Thoracic aorta (tissue), 2 donors: Measurements from ENCODE around the gene JUNB. TPM values are rescaled to one million over a fixed set of nuclear protein-coding genes. Genes with fewer than 3 reads are reported as not detected.

Experiments
- ATAC-seq: fragments of 150-250 bp; one replicate; pipeline ENCODE4 v1.8.0; 2017; ENCODE audit warnings: low read depth; ENCODE audit not compliant: insufficient number of reproducible peaks, low FRiP score
- DNase-seq: peaks from one replicate; pipeline ENCODE4 v3.0.0-alpha.2; 2020; ENCODE audit warnings: low spot score
- H3K27ac ChIP-seq, 2 donors: fragments of 200-600 bp; sonication (generic); 1 replicate in 1 of 2; 2 replicates in 1 of 2; pipeline ENCODE4 v1.5.1; 2016; ENCODE audit warnings: mild to moderate bottlenecking in 2 of 2, moderate library complexity in 2 of 2
- H3K27me3 ChIP-seq: fragments of 200-600 bp; sonication (generic); replicated peaks from 2 replicates; pipeline ENCODE4 v1.6.0; 2016; ENCODE audit warnings: mild to moderate bottlenecking; ENCODE audit not compliant: insufficient read depth
- H3K36me3 ChIP-seq: fragments of 200-600 bp; sonication (generic); one replicate; pipeline ENCODE4 v1.5.1; 2016
- H3K4me1 ChIP-seq, 2 donors: fragments of 200-600 bp; sonication (generic); 1 replicate in 1 of 2; 2 replicates in 1 of 2; pipeline versions ENCODE4 v1.5.1 to v1.6.0; 2016; ENCODE audit warnings: low read depth in 2 of 2, mild to moderate bottlenecking in 1 of 2; ENCODE audit not compliant: control insufficient read depth in 1 of 2
- H3K4me3 ChIP-seq: fragments of 200-600 bp; sonication (generic); 2 replicates; pipeline ENCODE4 v1.5.1; 2016; ENCODE audit warnings: mild to moderate bottlenecking
- H3K9me3 ChIP-seq: fragments of 200-600 bp; sonication (generic); 2 replicates; pipeline ENCODE4 v1.5.1; 2016
- total RNA-seq, 2 donors: library from RNA; depleted of rRNA; stranded (reverse); fragments of >200 nt; gene quantifications; one replicate each; pipeline versions ENCODE4 v1.1.0 to v1.2.3, GENCODE V29; 2016
- TF ChIP-seq, protein P1 (sequence below): fragments of 200-600 bp; sonication (generic); IDR thresholded peaks from one replicate; pipeline ENCODE4 v1.5.1; 2019; ENCODE audit warnings: antibody characterized with exemption

The JUNB gene
- total RNA-seq, 2 donors from 2014 or later = 698 to 2,087 TPM

DNA sequence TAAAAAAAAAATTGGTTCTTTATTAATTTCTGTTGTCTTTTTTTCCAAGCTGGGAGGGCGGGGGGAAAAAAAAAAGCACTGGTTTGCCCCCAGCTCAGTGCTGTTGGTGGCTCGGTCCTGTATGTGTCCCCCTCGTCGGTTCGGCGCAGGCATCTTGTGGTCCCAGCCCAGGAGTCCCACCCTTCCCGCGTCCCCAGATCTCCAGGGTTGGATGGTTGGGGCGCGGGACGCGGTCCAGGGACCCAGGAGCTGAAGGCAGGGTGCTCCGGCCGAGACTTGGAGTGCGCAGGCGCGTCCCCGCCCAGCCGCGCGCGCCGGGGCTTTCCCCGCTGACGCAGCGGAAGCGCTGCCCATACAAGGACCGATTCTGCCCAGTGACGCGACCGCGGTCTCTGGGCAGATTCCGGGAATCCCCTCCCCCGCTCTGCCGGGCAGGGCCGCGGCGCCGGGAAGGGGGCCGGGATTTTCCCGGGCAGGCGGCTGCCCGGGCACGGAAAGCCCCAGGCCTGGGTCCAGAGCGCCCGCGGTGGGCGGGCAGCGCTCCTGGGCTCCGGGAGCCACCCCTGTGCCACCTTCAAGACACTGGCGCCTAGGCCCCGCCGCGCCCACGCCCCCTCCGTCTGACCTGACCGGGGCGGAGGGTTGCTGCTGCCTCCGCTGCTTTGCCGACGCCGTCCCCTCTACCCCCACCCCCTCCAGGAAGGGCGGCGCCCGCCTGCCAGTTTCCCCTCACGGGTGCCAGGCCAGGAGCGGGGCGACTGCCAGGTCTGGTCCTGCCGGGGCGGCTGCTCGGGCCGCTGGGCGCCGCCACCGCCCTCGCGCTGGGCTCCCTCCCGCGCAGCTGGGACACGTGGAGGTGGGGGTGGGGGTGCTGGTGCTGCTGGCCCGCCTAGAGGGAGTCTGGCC lies 2.3 kb downstream of the JUNB start:
- TF ChIP-seq, protein P1, sequence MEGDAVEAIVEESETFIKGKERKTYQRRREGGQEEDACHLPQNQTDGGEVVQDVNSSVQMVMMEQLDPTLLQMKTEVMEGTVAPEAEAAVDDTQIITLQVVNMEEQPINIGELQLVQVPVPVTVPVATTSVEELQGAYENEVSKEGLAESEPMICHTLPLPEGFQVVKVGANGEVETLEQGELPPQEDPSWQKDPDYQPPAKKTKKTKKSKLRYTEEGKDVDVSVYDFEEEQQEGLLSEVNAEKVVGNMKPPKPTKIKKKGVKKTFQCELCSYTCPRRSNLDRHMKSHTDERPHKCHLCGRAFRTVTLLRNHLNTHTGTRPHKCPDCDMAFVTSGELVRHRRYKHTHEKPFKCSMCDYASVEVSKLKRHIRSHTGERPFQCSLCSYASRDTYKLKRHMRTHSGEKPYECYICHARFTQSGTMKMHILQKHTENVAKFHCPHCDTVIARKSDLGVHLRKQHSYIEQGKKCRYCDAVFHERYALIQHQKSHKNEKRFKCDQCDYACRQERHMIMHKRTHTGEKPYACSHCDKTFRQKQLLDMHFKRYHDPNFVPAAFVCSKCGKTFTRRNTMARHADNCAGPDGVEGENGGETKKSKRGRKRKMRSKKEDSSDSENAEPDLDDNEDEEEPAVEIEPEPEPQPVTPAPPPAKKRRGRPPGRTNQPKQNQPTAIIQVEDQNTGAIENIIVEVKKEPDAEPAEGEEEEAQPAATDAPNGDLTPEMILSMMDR = peak; percentile 25

DNA sequence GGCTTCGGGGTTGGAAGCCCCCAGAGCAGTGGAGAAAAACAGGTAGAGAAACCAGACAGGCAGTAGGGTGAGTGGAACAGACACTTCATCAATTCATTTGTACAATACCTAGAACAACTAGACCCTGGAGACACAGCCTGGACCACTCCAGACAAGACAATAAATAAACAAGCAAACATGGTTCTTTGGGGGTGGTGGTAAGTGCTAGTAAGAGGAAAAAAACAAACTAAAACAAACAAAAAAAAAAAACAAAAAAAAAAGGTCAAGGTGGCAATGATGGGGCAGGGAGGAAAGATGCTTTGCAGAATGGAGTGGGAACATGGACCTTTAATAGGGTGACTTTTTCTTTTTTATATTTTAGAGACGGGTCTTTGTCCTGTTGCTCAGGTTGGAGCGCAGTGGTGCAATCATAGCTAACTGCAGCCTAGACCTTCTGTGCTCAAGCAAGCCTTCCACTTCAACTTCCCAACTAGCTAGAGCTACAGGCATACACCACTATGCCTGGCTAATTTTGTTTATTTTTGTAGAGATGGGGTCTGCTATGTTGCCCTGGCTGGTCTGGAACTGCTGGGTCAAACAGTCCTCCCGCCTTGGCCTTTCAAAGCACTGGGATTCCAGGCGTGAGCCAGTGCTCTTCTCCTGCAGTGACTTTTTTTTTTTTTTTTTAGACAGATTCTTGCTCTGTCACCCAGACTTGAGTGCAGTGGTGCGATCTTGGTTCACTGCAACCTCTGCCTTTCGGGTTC lies 3.1 kb downstream of the JUNB start:
- TF ChIP-seq, protein P1 = no peak
- no peaks in the 10 kb centered on the region for H3K9me3 ChIP-seq
- no peak for ATAC-seq
- H3K36me3 ChIP-seq = no peaks in the 10 kb centered on the region
- peak overlapping the region; percentile 91 for H3K4me3 ChIP-seq
- H3K27me3 ChIP-seq = no peaks in the 10 kb centered on the region
- H3K27ac ChIP-seq = peak overlapping the region; percentile 99 to 100
- H3K4me1 ChIP-seq = peaks cover 0 to 22% of the 10 kb centered on the region in 2 donors
- no peak for DNase-seq

More for the DNA sequence above, 2.3 kb downstream of the JUNB start:
- Histone ChIP-seq H3K4me1 (peaks cover 6 to 31% of the 10 kb centered on the region in 2 donors), H3K27ac (peak overlapping the region; percentile 99 to 100), H3K27me3 (no peaks in the 10 kb centered on the region), H3K9me3 (no peaks in the 10 kb centered on the region), H3K4me3 (peak overlapping the region; percentile 91), H3K36me3 (no peaks in the 10 kb centered on the region)
- ATAC-seq (peak; percentile 6), DNase-seq (no peak)

DNA sequence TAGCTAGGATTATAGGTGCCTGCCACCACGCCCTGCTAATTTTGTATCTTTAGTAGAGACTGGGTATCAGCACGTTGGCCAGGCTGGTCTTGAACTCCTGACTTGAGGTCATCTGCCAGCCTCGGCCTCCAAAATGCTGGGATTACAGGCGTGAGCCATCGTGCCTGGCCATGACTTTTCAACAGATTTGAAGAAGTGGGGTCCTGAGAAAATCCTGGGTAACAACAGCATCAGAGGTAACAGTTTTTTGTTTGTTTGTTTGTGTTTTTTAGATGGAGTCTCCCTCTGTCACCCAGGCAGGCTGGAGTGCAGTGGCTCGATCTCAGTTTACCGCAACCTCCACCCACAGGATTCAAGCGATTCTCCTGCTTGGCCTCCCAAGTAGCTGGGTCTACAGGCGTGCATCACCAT lies 3.7 kb downstream of the JUNB start:
- peaks cover 0 to 24% of the 10 kb centered on the region in 2 donors for H3K4me1 ChIP-seq
- no peaks in the 10 kb centered on the region for H3K9me3 ChIP-seq
- no peak for DNase-seq
- ATAC-seq = no peak
- peak overlapping the region; percentile 99 to 100 for H3K27ac ChIP-seq
- no peaks in the 10 kb centered on the region for H3K27me3 ChIP-seq
- no peak overlapping the region for H3K4me3 ChIP-seq
- TF ChIP-seq, protein P1 = no peak
- H3K36me3 ChIP-seq = no peaks in the 10 kb centered on the region

DNA sequence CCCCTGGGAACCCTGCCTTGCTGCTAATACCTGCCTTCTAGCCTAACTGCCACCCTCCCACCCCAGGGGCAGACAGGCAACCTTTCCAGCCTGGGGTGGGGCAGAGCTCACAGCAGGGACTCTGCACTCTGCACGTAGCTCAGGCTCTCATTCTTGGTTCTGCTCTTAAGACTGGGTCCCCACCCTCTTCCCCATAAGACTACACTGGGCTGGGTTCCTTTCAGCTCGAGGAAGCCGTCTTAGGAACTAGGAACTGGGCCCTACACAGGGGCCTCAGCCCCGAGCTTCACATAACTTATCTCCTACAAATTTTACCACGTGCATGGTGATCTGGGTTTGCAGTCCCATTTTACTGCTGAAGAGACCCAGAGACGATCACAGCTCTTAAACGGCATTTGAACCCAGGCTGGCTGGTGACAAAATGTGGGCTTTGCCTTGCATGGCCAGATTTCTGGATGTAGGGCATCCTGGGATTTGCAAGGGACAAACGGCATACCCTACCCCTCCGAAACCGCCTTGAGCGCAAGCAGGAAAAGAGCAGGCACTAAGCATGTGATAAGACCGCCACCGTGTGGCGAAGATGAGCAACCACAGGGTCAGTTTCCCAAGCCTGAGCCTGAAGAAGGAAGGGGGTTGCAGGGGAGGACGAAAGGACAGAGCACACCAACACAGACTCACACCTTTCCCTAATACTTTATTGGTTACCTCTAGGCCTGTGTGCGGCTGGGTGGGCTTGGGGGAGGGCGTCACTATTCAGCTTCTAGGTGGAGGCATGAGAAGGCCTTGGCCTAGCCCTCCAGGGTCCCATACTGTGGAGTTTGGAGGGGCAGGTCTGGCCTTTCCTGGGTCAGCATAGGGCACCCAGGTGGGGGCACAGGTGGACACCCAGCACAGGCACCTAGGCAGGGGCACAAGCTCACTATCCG lies 5.1 kb downstream of the JUNB start:
- TF ChIP-seq, protein P1 = peak; percentile 95
- Histone ChIP-seq H3K9me3 (no peaks in the 10 kb centered on the region), H3K4me1 (peaks cover 5 to 35% of the 10 kb centered on the region in 2 donors), H3K27me3 (no peaks in the 10 kb centered on the region), H3K27ac (peak overlapping the region; percentile 51 to 66), H3K36me3 (no peaks in the 10 kb centered on the region), H3K4me3 (peak overlapping the region; percentile 17)
- ATAC-seq (no peak), DNase-seq (no peak)
